Breast epithelium (tissue), 3 donors: ENCODE results near the gene HRH2.

Source experiments
- CTCF ChIP-seq, 3 donors: fragments of 450-650 bp; IDR thresholded peaks; one replicate each; pipeline ENCODE4 v1.5.1; 2016 to 2017; ENCODE audit warnings: antibody characterized with exemption in 3 of 3, mild to moderate bottlenecking in 3 of 3, moderate library complexity in 3 of 3
- POLR2A ChIP-seq: fragments of 450-650 bp; IDR thresholded peaks from one replicate; pipeline ENCODE4 v1.6.1; 2016; ENCODE audit warnings: antibody characterized with exemption, mild to moderate bottlenecking, moderate library complexity

DNA sequence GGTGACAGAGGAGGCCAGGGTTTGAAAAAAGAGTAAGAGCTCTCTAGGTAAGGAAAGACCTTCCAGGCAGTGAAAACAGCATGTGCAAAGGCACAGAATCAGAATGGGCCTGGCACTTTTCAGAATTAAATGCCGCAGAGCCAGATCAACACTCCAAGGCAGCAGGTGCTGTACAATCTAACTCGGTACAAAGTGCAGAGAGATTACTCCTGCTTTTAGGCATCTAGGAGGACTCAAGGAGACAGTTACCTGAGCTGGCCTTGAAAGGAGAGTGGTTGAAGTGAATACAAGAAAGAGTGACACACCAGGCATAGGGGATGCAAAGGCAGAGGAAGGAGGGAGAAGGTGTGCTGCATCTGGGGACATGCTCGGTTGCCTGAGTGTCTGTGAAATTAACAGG, 21.5 kb downstream of the HRH2 start:
- TF ChIP-seq POLR2A (no peak), CTCF (IDR thresholded peaks at IDR 0.05) (no peak)
